Cardiac fibroblast (primary cell): Measurements from ENCODE around the gene LSAMP.

Experiments
- DNase-seq, 2 donors: peaks; one replicate each; pipeline versions ENCODE4 v3.0.0 to v3.0.0-alpha.2; 2010; ENCODE audit warnings: low read depth in 2 of 2
- H3K4me3 ChIP-seq, 2 donors: replicated peaks in 1 of 2; 1 replicate in 1 of 2; 2 replicates in 1 of 2; pipeline ENCODE4 v1.5.1; 2011; ENCODE audit warnings: low read depth in 2 of 2, low read length in 2 of 2, mild to moderate bottlenecking in 2 of 2, moderate library complexity in 1 of 2
- CTCF ChIP-seq: IDR thresholded peaks from one replicate; pipeline ENCODE4 v1.5.1; 2011; ENCODE audit warnings: low read depth, mild to moderate bottlenecking, low read length, inconsistent platforms

Gene LSAMP

DNA sequence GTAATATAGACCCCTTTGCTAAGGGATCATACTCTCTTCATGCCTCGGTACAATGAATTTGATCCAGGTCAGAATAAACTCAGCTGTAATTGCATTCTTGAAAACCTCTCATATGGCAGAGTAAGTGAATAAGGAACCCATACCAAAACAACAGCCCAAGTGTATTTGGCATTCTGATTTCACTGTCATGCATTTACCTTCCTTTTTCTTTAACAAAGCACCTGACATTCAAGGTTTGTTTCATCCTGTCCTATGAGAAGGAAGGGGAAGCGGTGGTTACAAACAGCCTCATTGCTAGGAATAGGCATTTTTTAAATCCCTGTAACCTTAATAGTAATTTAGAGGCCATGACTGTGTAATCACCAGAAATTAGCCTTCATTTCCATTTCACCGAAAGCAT, 97.1 kb downstream of the LSAMP start:
- no peak overlapping the region for H3K4me3 ChIP-seq
- no peak for TF ChIP-seq CTCF
- no peak for DNase-seq

DNA sequence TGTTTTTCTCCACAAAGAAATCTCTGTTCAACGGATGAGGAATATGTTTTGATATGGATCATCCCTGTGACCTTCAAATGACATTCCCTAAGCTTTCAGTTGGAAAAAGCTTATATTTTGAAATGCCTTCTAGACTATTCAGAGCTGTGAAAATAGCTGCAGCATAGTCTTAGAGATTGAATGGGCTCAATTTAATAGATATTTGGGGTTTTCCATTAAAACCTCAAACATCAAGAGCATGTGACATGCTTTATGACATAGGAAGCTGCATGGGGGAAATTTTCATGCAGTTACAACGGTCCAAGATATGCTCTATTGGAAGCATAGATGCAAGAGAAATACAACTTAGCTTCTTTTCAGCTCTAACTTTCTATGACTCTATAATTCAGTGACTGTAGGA, 102.8 kb downstream of the LSAMP start:
- H3K4me3 ChIP-seq = no peak overlapping the region
- no peak for DNase-seq
- no peak for TF ChIP-seq CTCF

DNA sequence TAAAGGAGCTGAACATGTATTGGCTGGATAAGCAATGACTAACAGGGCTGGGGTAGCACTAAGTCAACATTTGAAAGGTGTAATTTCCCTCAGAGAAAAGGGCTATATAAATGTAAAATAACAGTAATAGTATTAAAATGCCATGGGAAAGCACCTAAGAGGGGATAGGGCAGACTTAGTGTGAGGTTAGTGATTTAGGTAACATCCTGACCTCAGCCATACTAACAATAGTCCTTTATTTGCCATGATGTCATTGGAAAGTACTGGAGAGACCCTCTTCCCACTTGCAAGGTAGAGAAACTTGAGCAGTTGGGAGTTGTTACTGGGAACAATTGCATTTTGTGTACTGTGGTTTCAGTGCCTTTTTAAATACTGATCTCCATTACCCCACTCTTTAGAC, 103.4 kb downstream of the LSAMP start:
- no peak for TF ChIP-seq CTCF
- H3K4me3 ChIP-seq = no peak overlapping the region
- no peak for DNase-seq

DNA sequence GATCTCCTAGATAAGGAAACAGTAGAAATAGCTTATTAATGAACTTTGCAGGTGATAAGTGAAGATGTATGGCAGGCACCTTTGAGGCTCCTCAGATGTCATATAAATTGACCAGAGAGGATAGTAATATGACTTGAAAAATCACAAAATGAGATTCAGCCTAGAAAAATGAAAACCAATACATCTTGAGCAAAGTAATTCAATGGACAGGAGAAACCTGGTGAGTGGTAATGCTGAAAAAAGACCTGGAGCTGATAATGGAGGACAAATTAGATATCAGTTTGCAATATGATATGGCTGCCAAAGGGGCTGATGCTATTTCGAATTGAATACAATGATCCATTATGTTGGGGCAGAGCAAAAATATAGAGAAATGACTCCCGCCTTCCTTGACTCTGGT, 103.9 kb downstream of the LSAMP start:
- no peak for DNase-seq
- no peak overlapping the region for H3K4me3 ChIP-seq
- no peak for TF ChIP-seq CTCF

DNA sequence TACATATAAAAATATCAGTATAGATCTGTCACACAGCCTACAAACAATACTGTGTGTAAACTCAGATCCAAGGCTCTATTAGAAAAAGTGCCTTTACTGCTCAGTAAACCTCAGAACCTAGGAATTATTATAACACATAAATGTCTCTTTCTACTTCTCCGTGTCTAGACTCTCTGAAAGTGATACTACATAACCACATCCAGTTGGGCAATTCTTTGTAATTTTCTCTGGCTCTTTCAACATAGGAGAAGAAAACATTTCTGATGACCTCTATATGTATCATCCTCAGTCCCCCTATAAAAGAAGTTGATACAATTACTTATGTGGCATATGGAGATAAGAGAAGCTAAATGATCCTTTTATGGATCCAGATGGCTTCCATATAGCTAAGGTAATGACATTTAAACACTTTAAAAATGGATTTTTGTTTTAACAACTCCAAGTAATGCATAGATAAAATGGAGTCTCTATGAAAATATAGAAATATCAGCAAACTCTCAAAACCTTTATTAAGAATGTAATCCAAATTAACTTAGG, 104.5 kb downstream of the LSAMP start:
- peak in 1 of 2 donors; percentile 4 for DNase-seq
- TF ChIP-seq CTCF = no peak
- no peak overlapping the region for H3K4me3 ChIP-seq

- H3K4me3 ChIP-seq = no peak overlapping the region
- no peak for TF ChIP-seq CTCF
- DNase-seq = peak; percentile 1 to 76
These were observed 105.8 kb downstream of the LSAMP start for GRCh38 chr3:116339441-116340028.

DNA sequence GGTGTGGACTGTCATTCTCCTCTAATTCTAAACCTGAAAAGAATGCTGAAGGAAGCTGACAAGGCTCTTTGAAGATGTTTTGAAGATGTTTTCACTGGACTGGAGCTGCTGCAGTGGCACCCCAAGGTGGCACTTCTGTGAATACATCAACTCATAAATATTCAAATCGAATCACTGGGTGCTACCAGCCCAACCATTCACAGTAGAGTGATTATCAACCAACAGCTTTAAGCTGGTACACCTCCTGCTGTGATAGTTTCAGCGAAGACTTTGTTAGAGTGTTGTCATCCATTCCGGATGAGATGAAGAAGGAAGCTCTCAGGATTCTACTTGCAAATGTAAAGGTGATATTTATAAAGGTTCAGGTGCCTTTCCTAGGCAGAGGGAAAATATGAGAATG, 106.6 kb downstream of the LSAMP start:
- H3K4me3 ChIP-seq = no peak overlapping the region
- TF ChIP-seq CTCF = no peak
- DNase-seq = no peak
